A549 (cell line): ENCODE results near the gene ALX1.

Experiments
- CEBPB ChIP-seq, 2 experiments: fragments of >200 bp in 1 of 2; sonication (Bioruptor Twin) in 1 of 2; formaldehyde crosslinking in 1 of 2; IDR thresholded peaks; 2 replicates each; pipeline ENCODE4 v1.6.1; 2012 to 2016
- POLR2A ChIP-seq: IDR thresholded peaks from 2 replicates; pipeline ENCODE4 v1.6.1; 2012; ENCODE audit warnings: mild to moderate bottlenecking, low read length

DNA sequence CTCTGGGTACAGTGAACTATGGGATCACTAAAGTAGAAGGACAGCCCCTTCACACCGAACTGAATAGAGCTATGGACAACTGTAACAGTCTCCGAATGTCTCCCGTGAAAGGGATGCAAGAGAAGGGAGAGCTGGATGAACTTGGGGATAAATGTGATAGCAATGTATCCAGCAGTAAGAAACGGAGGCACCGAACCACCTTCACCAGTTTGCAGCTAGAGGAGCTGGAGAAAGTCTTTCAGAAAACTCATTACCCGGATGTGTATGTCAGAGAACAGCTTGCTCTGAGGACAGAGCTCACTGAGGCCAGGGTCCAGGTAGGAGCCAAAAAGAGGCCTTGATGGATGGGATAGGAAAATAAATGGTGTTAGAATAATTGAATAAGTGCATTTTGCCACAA lies 3.5 kb downstream of the ALX1 start:
- TF ChIP-seq POLR2A (no peak), CEBPB (IDR thresholded peaks at IDR 0.05) (no peak)
